HCT116 (cell line): ENCODE results near the gene SORCS2. TPM values are rescaled to one million over a fixed set of nuclear protein-coding genes. Genes with fewer than 3 reads are reported as not detected.

ENCODE experiments used
- ATAC-seq: fragments of 200-7000 bp; cut with Tn5 transposase; 2 replicates; pipeline ENCODE4 v1.9.1; 2020; ENCODE audit warnings: mild to moderate bottlenecking, moderate library complexity
- BruUV-seq: library from RNA; stranded (reverse); fragments of 400-500 nt; replicated peaks from 2 replicates; lab custom pipeline; 2021; lab: Mats Ljungman, UMichigan
- CTCF ChIA-PET: fragments of 300-600 bp; sonication (Branson Sonifier 250); formaldehyde crosslinking; loops from one replicate; lab custom pipeline; 2021; ENCODE audit warnings: antibody characterized with exemption; lab: Charles Lee
- POLR2A ChIA-PET: fragments of 300-600, 350-600 bp; sonication (Branson Sonifier 250); formaldehyde crosslinking; loops from one replicate; lab custom pipeline; 2021; ENCODE audit warnings: antibody characterized with exemption; lab: Charles Lee
- RAD21 ChIA-PET, 2 experiments: fragments of 300-600 bp; sonication (Branson Sonifier 250); formaldehyde crosslinking; loops; one replicate each; lab custom pipeline; 2023; ENCODE audit warnings: low total read pairs in 2 of 2; ENCODE audit not compliant: uncharacterized antibody in 2 of 2, unreplicated experiment in 2 of 2, low non-redundant PET in 1 of 2; lab: Charles Lee
- DNase-seq: peaks from one replicate; pipeline ENCODE4 v3.0.0-alpha.2; 2010; ENCODE audit warnings: low read depth, low spot score
- H2AFZ ChIP-seq: fragments of 200-600 bp; shearing (Covaris generic), sonication (generic); 2 replicates; pipeline ENCODE4 v1.6.1; 2017; ENCODE audit warnings: low read depth, mixed run types, mixed read lengths, antibody characterized with exemption, low read length; ENCODE audit not compliant: poor library complexity, severe bottlenecking
- H3K27ac ChIP-seq: 2 replicates; pipeline ENCODE4 v1.5.1; 2012; ENCODE audit warnings: low read depth, low read length
- H3K27me3 ChIP-seq: fragments of 200-600 bp; sonication (generic); 2 replicates; pipeline ENCODE4 v1.6.1; 2016; ENCODE audit warnings: mixed run types, low read length, mixed read lengths; ENCODE audit not compliant: insufficient read depth
- H3K36me3 ChIP-seq, 2 experiments: fragments of 200-500 bp in 1 of 2; fragments of 200-600 bp in 1 of 2; sonication (Bioruptor generic) in 1 of 2; sonication (generic) in 1 of 2; 2 replicates each; pipeline versions ENCODE4 v1.5.1 to v1.6.1; 2014 to 2016; ENCODE audit warnings: low read length in 2 of 2, inconsistent platforms in 1 of 2, mixed read lengths in 1 of 2, mixed run types in 1 of 2; ENCODE audit not compliant: insufficient read depth in 2 of 2, control insufficient read depth in 1 of 2
- H3K4me1 ChIP-seq, 2 experiments: fragments of 200-600 bp in 1 of 2; sonication (generic) in 1 of 2; 2 replicates each; pipeline versions ENCODE4 v1.5.1 to v1.6.1; 2012 to 2017; ENCODE audit warnings: low read length in 2 of 2, inconsistent platforms in 1 of 2, mild to moderate bottlenecking in 1 of 2, mixed read lengths in 1 of 2, mixed run types in 1 of 2, moderate library complexity in 1 of 2; ENCODE audit not compliant: insufficient read depth in 2 of 2, control insufficient read depth in 1 of 2
- H3K4me2 ChIP-seq: fragments of 200-600 bp; sonication (generic); 2 replicates; pipeline ENCODE4 v1.6.1; 2017; ENCODE audit warnings: mixed run types, low read length, mixed read lengths
- H3K4me3 ChIP-seq, 2 experiments: fragments of 200-600 bp in 1 of 2; sonication (generic) in 1 of 2; replicated peaks in 1 of 2; 2 replicates each; pipeline ENCODE4 v1.5.1; 2011 to 2016; ENCODE audit warnings: low read length in 2 of 2, control low read depth in 1 of 2, low read depth in 1 of 2, mild to moderate bottlenecking in 1 of 2, mixed read lengths in 1 of 2, mixed run types in 1 of 2
- H3K79me2 ChIP-seq: fragments of 200-600 bp; sonication (generic); 2 replicates; pipeline ENCODE4 v1.6.1; 2017; ENCODE audit warnings: mild to moderate bottlenecking, mixed run types, low read length, moderate library complexity, mixed read lengths; ENCODE audit not compliant: insufficient read depth
- H3K9ac ChIP-seq: fragments of 200-600 bp; sonication (generic); 2 replicates; pipeline ENCODE4 v1.6.1; 2016; ENCODE audit warnings: low read length, mixed read lengths
- H3K9me2 ChIP-seq: fragments of 200-600 bp; sonication (generic), shearing (Covaris generic); 2 replicates; pipeline ENCODE4 v1.6.1; 2017; ENCODE audit warnings: mixed run types, mild to moderate bottlenecking, moderate library complexity; ENCODE audit not compliant: insufficient read depth
- H3K9me3 ChIP-seq, 2 experiments: fragments of 200-500 bp in 1 of 2; fragments of 200-600 bp in 1 of 2; sonication (Bioruptor generic) in 1 of 2; sonication (generic) in 1 of 2; 2 replicates each; pipeline ENCODE4 v1.6.1; 2014 to 2017; ENCODE audit warnings: low read length in 2 of 2, mixed read lengths in 2 of 2, inconsistent platforms in 1 of 2, low read depth in 1 of 2, mild to moderate bottlenecking in 1 of 2, mixed run types in 1 of 2, moderate library complexity in 1 of 2; ENCODE audit not compliant: control insufficient read depth in 1 of 2, insufficient read depth in 1 of 2
- H4K20me1 ChIP-seq: fragments of 200-600 bp; sonication (generic), shearing (Covaris generic); 2 replicates; pipeline ENCODE4 v1.6.1; 2017; ENCODE audit warnings: mixed run types, mild to moderate bottlenecking, moderate library complexity; ENCODE audit not compliant: insufficient read depth
- CEBPB ChIP-seq: IDR thresholded peaks from 2 replicates; pipeline ENCODE4 v1.6.1; 2012; ENCODE audit warnings: low read depth
- EGR1 ChIP-seq: IDR thresholded peaks from 2 replicates; pipeline ENCODE4 v1.6.1; 2012; ENCODE audit warnings: low read depth
- ELF1 ChIP-seq: IDR thresholded peaks from 2 replicates; pipeline ENCODE4 v1.6.1; 2012; ENCODE audit warnings: low read depth, borderline replicate concordance
- EZH2phosphoT487 ChIP-seq: fragments of 200-600 bp; IDR thresholded peaks from 2 replicates; pipeline ENCODE4 v1.6.1; 2018; ENCODE audit warnings: antibody characterized with exemption, borderline replicate concordance
- FOSL1 ChIP-seq: IDR thresholded peaks from 2 replicates; pipeline ENCODE4 v1.6.1; 2012; ENCODE audit warnings: low read depth
- JUND ChIP-seq: IDR thresholded peaks from 2 replicates; pipeline ENCODE4 v1.6.1; 2012
- MAX ChIP-seq: IDR thresholded peaks from 2 replicates; pipeline ENCODE4 v1.6.1; 2012
- POLR2A ChIP-seq: IDR thresholded peaks from 2 replicates; pipeline ENCODE4 v1.7.0; 2011; ENCODE audit warnings: borderline replicate concordance; ENCODE audit not compliant: insufficient read depth, insufficient read length; ENCODE audit errors: extremely low read depth
- POLR2AphosphoS5 ChIP-seq: IDR thresholded peaks from 2 replicates; pipeline ENCODE4 v1.6.1; 2011; ENCODE audit warnings: mild to moderate bottlenecking, low read depth, low read length, moderate library complexity
- RAD21 ChIP-seq: IDR thresholded peaks from 2 replicates; pipeline ENCODE4 v1.6.1; 2012; ENCODE audit warnings: low read depth, mild to moderate bottlenecking
- REST ChIP-seq: IDR thresholded peaks from 2 replicates; pipeline ENCODE4 v1.6.1; 2012; ENCODE audit warnings: low read depth
- SIN3A ChIP-seq: IDR thresholded peaks from 2 replicates; pipeline ENCODE4 v1.6.1; 2012; ENCODE audit warnings: low read depth
- SP1 ChIP-seq: IDR thresholded peaks from 2 replicates; pipeline ENCODE4 v1.6.1; 2012; ENCODE audit warnings: low read depth
- SRF ChIP-seq: IDR thresholded peaks from 2 replicates; pipeline ENCODE4 v1.6.1; 2012; ENCODE audit warnings: low read depth
- TCF7L2 ChIP-seq: IDR thresholded peaks from 2 replicates; pipeline ENCODE4 v1.7.0; 2011; ENCODE audit warnings: borderline replicate concordance, inconsistent platforms; ENCODE audit not compliant: insufficient read depth, insufficient read length; ENCODE audit errors: extremely low read depth
- YY1 ChIP-seq: IDR thresholded peaks from 2 replicates; pipeline ENCODE4 v1.6.1; 2011; ENCODE audit warnings: low read length, low read depth, moderate library complexity, mild to moderate bottlenecking; ENCODE audit not compliant: insufficient replicate concordance; ENCODE audit errors: extremely low read depth
- ZFX ChIP-seq: fragments of 450-650 bp; IDR thresholded peaks from 2 replicates; pipeline ENCODE4 v1.6.1; 2017
- ZNF274 ChIP-seq: fragments of 200-500 bp; sonication (Bioruptor generic); IDR thresholded peaks from 2 replicates; pipeline ENCODE4 v1.6.1; 2014; ENCODE audit warnings: mild to moderate bottlenecking, low read depth, low read length, inconsistent platforms
- intact Hi-C: fragments of 100-400 bp; cut with micrococcal nuclease; formaldehyde crosslinking; loops from 2 replicates; pipeline ENCODE4 v1.10.0; 2022
- total RNA-seq: library from RNA; stranded (reverse); gene quantifications from one replicate; pipeline ENCODE4 v1.2.1, GENCODE V29; 2021; ENCODE audit not compliant: unreplicated experiment
- TF ChIP-seq, protein P1 (sequence below): IDR thresholded peaks from 2 replicates; pipeline ENCODE4 v1.6.1; 2011; ENCODE audit warnings: mild to moderate bottlenecking, low read length, moderate library complexity; ENCODE audit not compliant: insufficient replicate concordance; ENCODE audit errors: extremely low read depth
- TF ChIP-seq, protein P2 (sequence below), 3 experiments: fragments of 200-600 bp in 1 of 3; sonication (generic) in 1 of 3; IDR thresholded peaks in 2 of 3; conservative IDR thresholded peaks in 1 of 3; 2 replicates each; pipeline ENCODE4 v1.5.1; 2012 to 2017; ENCODE audit warnings: low read depth in 2 of 3, low read length in 2 of 3, antibody characterized with exemption in 1 of 3, borderline replicate concordance in 1 of 3, control low read depth in 1 of 3, mild to moderate bottlenecking in 1 of 3, mixed read lengths in 1 of 3, mixed run types in 1 of 3, moderate library complexity in 1 of 3; ENCODE audit not compliant: insufficient read depth in 1 of 3

The SORCS2 gene
- total RNA-seq, 1 experiment from 2014 or later: 0.37 TPM

- H3K9me3 ChIP-seq: no peaks in the 10 kb centered on the region
- H3K4me3 ChIP-seq: no peak overlapping the region
- H3K9me2 ChIP-seq: no peaks in the 10 kb centered on the region
- H3K27ac ChIP-seq: no peak overlapping the region
- DNase-seq (no peak), ATAC-seq (no peak)
- no peaks in the 10 kb centered on the region for H3K79me2 ChIP-seq
- H3K4me1 ChIP-seq: peaks cover 0 to 7% of the 10 kb centered on the region in 2 experiments; a peak in 1 of 4 replicates
- no peaks in the 10 kb centered on the region for H3K36me3 ChIP-seq
- TF ChIP-seq YY1: no peak
- TF ChIP-seq TCF7L2: no peak
- no peak for TF ChIP-seq ZNF274
- TF ChIP-seq EGR1: no peak
- TF ChIP-seq SRF: no peak
- TF ChIP-seq, protein P1, sequence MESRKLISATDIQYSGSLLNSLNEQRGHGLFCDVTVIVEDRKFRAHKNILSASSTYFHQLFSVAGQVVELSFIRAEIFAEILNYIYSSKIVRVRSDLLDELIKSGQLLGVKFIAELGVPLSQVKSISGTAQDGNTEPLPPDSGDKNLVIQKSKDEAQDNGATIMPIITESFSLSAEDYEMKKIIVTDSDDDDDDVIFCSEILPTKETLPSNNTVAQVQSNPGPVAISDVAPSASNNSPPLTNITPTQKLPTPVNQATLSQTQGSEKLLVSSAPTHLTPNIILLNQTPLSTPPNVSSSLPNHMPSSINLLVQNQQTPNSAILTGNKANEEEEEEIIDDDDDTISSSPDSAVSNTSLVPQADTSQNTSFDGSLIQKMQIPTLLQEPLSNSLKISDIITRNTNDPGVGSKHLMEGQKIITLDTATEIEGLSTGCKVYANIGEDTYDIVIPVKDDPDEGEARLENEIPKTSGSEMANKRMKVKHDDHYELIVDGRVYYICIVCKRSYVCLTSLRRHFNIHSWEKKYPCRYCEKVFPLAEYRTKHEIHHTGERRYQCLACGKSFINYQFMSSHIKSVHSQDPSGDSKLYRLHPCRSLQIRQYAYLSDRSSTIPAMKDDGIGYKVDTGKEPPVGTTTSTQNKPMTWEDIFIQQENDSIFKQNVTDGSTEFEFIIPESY: no peak
- TF ChIP-seq CEBPB: no peak
- no peak for TF ChIP-seq FOSL1
- no peak for TF ChIP-seq SIN3A
- TF ChIP-seq ELF1: no peak
- TF ChIP-seq REST: no peak
- TF ChIP-seq EZH2phosphoT487: no peak
- TF ChIP-seq POLR2AphosphoS5: no peak
- no peak for TF ChIP-seq SP1
- TF ChIP-seq ZFX: no peak
- TF ChIP-seq RAD21: no peak
- TF ChIP-seq MAX: no peak
- TF ChIP-seq, protein P2, sequence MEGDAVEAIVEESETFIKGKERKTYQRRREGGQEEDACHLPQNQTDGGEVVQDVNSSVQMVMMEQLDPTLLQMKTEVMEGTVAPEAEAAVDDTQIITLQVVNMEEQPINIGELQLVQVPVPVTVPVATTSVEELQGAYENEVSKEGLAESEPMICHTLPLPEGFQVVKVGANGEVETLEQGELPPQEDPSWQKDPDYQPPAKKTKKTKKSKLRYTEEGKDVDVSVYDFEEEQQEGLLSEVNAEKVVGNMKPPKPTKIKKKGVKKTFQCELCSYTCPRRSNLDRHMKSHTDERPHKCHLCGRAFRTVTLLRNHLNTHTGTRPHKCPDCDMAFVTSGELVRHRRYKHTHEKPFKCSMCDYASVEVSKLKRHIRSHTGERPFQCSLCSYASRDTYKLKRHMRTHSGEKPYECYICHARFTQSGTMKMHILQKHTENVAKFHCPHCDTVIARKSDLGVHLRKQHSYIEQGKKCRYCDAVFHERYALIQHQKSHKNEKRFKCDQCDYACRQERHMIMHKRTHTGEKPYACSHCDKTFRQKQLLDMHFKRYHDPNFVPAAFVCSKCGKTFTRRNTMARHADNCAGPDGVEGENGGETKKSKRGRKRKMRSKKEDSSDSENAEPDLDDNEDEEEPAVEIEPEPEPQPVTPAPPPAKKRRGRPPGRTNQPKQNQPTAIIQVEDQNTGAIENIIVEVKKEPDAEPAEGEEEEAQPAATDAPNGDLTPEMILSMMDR (IDR thresholded peaks at IDR 0.05 in 2 of 3, conservative IDR thresholded peaks at IDR 0.05 in 1 of 3; ENCODE audit: borderline replicate concordance in 1 of 3, insufficient read depth in 1 of 3, low read depth in 2 of 3, low read length in 2 of 3): no peak
- no peak for TF ChIP-seq JUND
- no peak for TF ChIP-seq POLR2A
- no peak overlapping the region for H3K9ac ChIP-seq
- BruUV-seq: no TSS peak
- ChIA-PET CTCF (no interaction called here), POLR2A (no interaction called here), RAD21 (no interaction called here)
- no peak overlapping the region for H3K4me2 ChIP-seq
- intact Hi-C loops: no loop called here
- no peaks in the 10 kb centered on the region for H4K20me1 ChIP-seq
- H3K27me3 ChIP-seq: no peaks in the 10 kb centered on the region
- H2AFZ ChIP-seq: no peak overlapping the region
Measured at GRCh38 chr4:7339751-7340552, 147.6 kb downstream of the SORCS2 start.
